Activated CD4-positive, alpha-beta memory T cell treated with anti-CD3 and anti-CD28 coated beads for 36 hours (primary cell): ENCODE results near the gene MEGF11. TPM values are rescaled to one million over a fixed set of nuclear protein-coding genes. Genes with fewer than 3 reads are reported as not detected.

Source experiments
- CTCF ChIA-PET: fragments of 350-600 bp; sonication (Branson Sonifier 250); formaldehyde crosslinking; loops from one replicate; lab custom pipeline; 2021; ENCODE audit warnings: antibody characterized with exemption, inconsistent platforms; lab: Charles Lee
- POLR2A ChIA-PET: fragments of 350-600 bp; sonication (Branson Sonifier 250); formaldehyde crosslinking; loops from one replicate; lab custom pipeline; 2021; ENCODE audit warnings: antibody characterized with exemption; lab: Charles Lee
- DNase-seq: peaks from one replicate; pipeline ENCODE4 v3.0.0-alpha.2; 2020
- H3K27ac Mint-ChIP-seq: one replicate; pipeline ENCODE4 v1.8.0; 2021; ENCODE audit warnings: mixed read lengths
- H3K27me3 Mint-ChIP-seq: one replicate; pipeline ENCODE4 v1.8.0; 2021; ENCODE audit warnings: mixed read lengths
- H3K36me3 Mint-ChIP-seq: one replicate; pipeline ENCODE4 v1.8.0; 2021; ENCODE audit warnings: mixed read lengths
- H3K4me1 Mint-ChIP-seq: one replicate; pipeline ENCODE4 v1.8.0; 2021; ENCODE audit warnings: low read depth, mixed read lengths
- H3K4me3 Mint-ChIP-seq: one replicate; pipeline ENCODE4 v1.8.0; 2021; ENCODE audit warnings: mild to moderate bottlenecking, mixed read lengths
- H3K9me3 Mint-ChIP-seq: one replicate; pipeline ENCODE4 v1.8.0; 2021; ENCODE audit warnings: mixed read lengths
- intact Hi-C: fragments of 100-400 bp; cut with micrococcal nuclease; formaldehyde crosslinking; loops from one replicate; pipeline ENCODE4 v1.15.1; 2023
- total RNA-seq, 2 experiments: library from RNA; stranded (reverse); gene quantifications; one replicate each; pipeline ENCODE4 v1.2.3, GENCODE V29; 2021

Gene MEGF11
- total RNA-seq, 2 experiments from 2014 or later, result not detected

DNA sequence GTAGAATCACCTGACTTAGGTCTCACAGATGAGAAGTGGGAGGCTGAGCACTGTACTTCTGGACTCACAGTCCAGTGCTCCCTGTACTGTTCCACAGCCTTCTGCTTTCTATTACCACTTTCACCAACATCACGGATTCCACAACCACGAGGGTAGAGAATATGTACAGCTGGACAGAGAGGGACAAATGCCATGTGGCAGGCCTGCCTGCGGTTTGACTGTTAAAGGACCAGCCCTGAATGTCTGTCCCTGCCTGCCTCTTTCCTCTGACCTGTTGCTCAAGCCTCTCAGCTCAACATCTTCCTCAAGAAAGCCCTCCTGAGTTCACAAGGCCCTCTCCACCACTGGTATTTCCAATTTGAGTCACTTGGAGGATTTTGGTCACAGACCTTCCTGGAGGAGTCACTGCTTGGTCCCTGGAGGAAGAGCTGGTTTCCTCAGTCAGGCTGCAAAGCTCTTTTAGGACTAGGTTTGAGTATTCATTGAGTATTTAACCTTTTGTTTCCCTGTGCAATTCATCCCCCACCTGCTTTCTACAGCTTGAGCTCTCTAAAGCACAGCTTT is 335.1 kb downstream of the MEGF11 start:
- Mint-ChIP-seq H3K27me3 (no peaks in the 10 kb centered on the region), H3K4me1 (peaks cover 32% of the 10 kb centered on the region), H3K27ac (peak overlapping the region; percentile 16), H3K4me3 (no peak overlapping the region), H3K9me3 (no peaks in the 10 kb centered on the region), H3K36me3 (no peaks in the 10 kb centered on the region)
- CTCF ChIA-PET, result interaction anchor here (0.6 to 0.7 kb wide), 2 partner anchors 60 to 62 kb away, joined by 3 read pairs; no protein-coding TSS in a partner anchor
- peak; percentile 27 for DNase-seq
- POLR2A ChIA-PET, result no interaction called here
- intact Hi-C loops, result no loop called here

DNA sequence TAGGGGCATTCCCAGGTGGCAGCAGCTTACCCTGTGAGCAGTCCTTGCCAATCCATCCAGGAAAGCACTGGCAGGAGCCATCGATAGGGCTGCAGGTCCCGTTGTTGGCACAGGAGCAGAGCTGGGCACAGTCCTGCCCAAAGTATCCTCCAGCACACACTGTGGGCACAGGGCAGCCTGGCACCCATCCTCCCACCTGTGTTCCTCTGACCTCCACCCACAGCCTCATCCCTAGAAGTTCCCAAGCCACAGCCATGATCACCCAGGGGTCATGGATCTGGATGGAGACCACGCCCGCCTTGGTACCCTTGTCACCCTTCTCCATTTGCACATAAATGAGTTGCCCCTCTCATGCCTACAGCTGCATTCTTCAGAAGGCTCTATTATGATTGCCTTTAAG is 335.6 kb downstream of the MEGF11 start:
- CTCF ChIA-PET, result interaction anchor here (0.7 kb wide), 1 partner anchor 61 kb away, joined by 3 read pairs; no protein-coding TSS in a partner anchor
- Mint-ChIP-seq H3K9me3 (no peaks in the 10 kb centered on the region), H3K27ac (no peak overlapping the region), H3K4me1 (peaks cover 32% of the 10 kb centered on the region), H3K4me3 (no peak overlapping the region), H3K27me3 (no peaks in the 10 kb centered on the region), H3K36me3 (no peaks in the 10 kb centered on the region)
- POLR2A ChIA-PET, result no interaction called here
- intact Hi-C loops, result loop anchor here (1.0 to 2.0 kb wide), 3 partner anchors 29 to 56 kb away; no protein-coding TSS in a partner anchor
- DNase-seq, result no peak

DNA sequence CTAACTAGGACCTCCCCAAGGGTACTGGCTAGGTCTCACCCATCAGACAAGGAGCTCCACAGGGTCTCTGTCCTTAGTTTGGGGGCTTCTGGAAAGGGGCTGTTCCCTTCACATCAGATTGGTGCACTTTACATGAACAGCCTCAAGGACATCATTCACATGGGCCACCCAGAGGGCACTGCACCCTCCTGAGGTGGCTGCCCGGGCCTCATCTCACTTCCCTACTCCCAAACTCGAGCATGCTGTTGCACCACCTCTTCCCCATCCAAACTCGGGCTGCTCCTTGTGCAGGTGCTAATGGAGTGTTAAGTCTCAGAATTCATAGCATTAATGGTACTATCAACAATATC is 336.2 kb downstream of the MEGF11 start:
- ChIA-PET POLR2A (interaction anchor here (1.0 kb wide), 1 partner anchor 47 kb away, joined by 3 read pairs; no protein-coding TSS in a partner anchor), CTCF (interaction anchor here (1.1 kb wide), 1 partner anchor 61 kb away, joined by 3 read pairs; no protein-coding TSS in a partner anchor)
- H3K27ac Mint-ChIP-seq, result no peak overlapping the region
- no peak overlapping the region for H3K4me3 Mint-ChIP-seq
- intact Hi-C loops, result loop anchor here (1.0 to 2.0 kb wide), 3 partner anchors 28 to 55 kb away; no protein-coding TSS in a partner anchor
- no peaks in the 10 kb centered on the region for H3K36me3 Mint-ChIP-seq
- peaks cover 32% of the 10 kb centered on the region for H3K4me1 Mint-ChIP-seq
- no peaks in the 10 kb centered on the region for H3K27me3 Mint-ChIP-seq
- no peak for DNase-seq
- H3K9me3 Mint-ChIP-seq, result no peaks in the 10 kb centered on the region

DNA sequence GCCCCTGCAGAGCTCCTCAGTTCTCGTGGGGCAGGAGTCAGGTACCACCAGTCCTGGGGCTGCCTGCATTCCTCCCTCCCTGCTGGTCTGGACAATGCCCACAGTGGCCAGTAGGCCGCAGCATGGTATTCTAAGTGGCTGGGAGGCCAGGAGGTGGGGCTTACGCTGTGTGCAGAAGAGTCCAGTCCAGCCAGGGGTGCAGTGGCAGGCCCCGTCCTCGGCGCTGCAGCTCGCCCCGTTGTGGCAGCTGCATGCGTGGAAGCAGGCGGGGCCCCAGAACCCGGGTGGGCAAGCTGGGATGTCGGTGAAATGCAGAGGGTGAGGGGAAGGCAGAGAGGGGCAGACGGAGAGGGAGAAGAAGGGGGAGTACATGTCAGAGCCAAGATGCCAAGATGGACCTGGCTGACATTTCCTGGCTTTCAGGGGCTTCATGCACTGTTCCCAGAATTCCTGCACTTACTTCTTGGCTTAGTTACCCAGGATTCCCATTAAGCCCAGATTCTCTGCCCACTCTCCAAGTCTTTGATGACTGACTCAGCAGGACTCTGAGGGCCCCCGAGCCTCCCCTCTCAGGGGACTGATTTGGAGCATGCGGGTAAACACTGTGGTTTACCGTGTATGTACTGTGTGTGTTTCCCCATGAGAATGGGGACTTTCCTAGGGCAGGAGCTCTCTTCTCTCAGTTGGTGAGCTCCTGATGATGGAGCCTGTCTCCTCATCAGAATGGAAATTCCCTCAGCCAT is 336.7 kb downstream of the MEGF11 start:
- peak; percentile 72 for DNase-seq
- no peaks in the 10 kb centered on the region for H3K36me3 Mint-ChIP-seq
- H3K27ac Mint-ChIP-seq, result peak overlapping the region; percentile 21
- H3K4me1 Mint-ChIP-seq, result peaks cover 32% of the 10 kb centered on the region
- POLR2A ChIA-PET, result interaction anchor here (1.0 kb wide), 1 partner anchor 46 kb away, joined by 3 read pairs; no protein-coding TSS in a partner anchor
- intact Hi-C loops, result loop anchor here (1.0 to 2.0 kb wide), 3 partner anchors 28 to 55 kb away; no protein-coding TSS in a partner anchor
- CTCF ChIA-PET, result interaction anchor here (1.1 kb wide), 1 partner anchor 62 kb away, joined by 3 read pairs; no protein-coding TSS in a partner anchor
- no peaks in the 10 kb centered on the region for H3K27me3 Mint-ChIP-seq
- H3K9me3 Mint-ChIP-seq, result no peaks in the 10 kb centered on the region
- no peak overlapping the region for H3K4me3 Mint-ChIP-seq

DNA sequence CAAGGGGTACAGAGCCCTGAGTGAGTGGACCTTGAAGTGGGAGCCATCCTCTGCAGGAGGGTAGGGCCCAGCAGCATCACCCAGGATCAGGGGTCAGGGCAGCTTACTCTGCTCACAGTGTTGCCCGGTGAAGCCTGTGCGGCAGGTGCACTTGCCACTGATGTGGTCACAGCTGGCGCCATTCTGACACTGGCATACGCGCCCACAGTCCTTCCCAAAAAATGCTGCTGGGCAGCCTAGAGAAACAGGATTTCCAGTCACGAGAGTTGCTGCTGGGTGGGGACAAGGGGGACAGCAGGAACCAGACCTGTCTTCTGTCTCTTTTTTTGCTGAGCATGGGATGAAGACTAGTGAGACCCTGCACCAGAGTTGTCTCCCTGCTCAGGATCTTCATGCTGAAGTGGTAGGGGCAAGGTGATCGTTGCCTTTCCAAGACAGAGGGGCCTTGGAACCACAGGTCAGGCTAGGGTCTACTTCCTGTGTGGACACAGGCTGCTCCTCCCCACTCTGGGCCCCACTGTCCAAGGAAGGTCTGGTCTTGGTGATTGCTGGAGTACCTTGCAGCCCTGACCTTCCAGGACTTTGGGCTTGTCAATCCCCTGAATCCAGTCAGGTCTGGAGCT is 337.4 kb downstream of the MEGF11 start:
- Mint-ChIP-seq H3K4me1 (peaks cover 32% of the 10 kb centered on the region), H3K9me3 (no peaks in the 10 kb centered on the region), H3K27me3 (no peaks in the 10 kb centered on the region), H3K4me3 (no peak overlapping the region), H3K27ac (no peak overlapping the region), H3K36me3 (no peaks in the 10 kb centered on the region)
- CTCF ChIA-PET, result no interaction called here
- POLR2A ChIA-PET, result no interaction called here
- intact Hi-C loops, result loop anchor here (2.0 kb wide), 1 partner anchor 45 kb away; no protein-coding TSS in a partner anchor
- no peak for DNase-seq

DNA sequence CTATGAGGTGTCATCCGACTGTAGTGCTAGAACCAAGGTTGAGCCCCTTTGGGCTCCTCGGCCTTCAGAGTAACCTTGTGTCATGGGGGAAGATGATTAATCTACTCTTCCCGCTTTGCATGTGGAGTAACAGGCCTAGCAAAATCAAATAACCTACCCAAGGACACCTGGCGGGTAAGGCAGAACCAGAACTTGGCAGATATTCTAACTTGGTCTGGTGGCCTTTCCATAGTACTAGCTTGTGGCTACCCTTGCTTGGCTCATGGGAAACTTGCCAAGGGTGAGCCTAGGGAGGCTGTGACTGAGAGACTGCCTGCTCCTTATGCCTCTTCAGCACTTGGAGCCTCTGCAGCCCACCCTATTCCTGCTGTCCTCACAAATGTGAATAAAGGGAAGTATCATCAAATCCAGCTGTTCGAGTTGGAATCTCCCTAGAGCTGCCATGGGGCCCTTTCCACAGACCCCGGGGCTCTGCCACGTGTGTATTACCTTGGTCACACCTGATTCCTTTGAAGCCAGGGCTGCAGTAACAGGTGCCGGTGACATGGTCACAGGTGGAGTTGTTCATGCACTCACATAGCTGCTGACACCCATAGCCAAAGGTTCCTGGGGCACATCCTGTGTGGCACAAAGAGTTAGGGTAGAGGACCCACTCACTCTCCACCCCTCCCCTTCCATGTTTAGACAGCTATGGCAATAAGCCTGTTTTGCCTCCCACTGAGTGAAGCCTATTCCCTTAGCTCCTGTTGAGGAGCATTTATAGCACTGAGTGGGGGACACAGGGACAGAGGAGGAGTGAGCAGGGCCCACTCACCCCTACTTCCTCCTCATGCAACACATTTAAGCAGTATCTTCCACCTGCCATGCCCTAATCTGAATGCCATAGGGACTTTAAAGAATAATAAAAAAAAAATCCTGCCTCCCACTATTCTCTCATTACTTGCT is 338.3 kb downstream of the MEGF11 start:
- H3K9me3 Mint-ChIP-seq, result no peaks in the 10 kb centered on the region
- H3K4me3 Mint-ChIP-seq, result no peak overlapping the region
- intact Hi-C loops, result no loop called here
- no peak for DNase-seq
- peaks cover 32% of the 10 kb centered on the region for H3K4me1 Mint-ChIP-seq
- ChIA-PET POLR2A (no interaction called here), CTCF (no interaction called here)
- no peaks in the 10 kb centered on the region for H3K36me3 Mint-ChIP-seq
- H3K27me3 Mint-ChIP-seq, result no peaks in the 10 kb centered on the region
- no peak overlapping the region for H3K27ac Mint-ChIP-seq

DNA sequence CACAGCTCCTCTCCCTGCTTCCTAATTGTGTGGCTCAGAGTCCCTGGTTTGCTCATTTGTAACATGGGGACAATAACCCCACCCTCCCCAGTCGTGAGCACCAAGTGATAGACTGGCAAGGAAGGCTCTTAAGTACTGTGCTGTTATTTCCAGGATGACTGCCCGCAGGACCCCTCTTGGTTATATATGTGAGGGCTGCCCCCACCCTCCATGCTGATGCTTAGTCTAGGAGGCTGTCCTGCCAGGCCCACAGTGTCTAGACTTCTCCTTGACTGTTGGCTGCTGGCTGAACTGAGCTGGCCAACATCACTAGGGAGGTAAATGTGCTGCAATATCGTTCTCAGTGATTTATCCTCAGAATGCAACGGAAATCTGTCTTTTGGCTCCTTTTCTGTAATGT is 339.2 kb downstream of the MEGF11 start:
- Mint-ChIP-seq H3K27me3 (no peaks in the 10 kb centered on the region), H3K27ac (no peak overlapping the region), H3K4me3 (no peak overlapping the region), H3K4me1 (peaks cover 32% of the 10 kb centered on the region), H3K36me3 (no peaks in the 10 kb centered on the region), H3K9me3 (no peaks in the 10 kb centered on the region)
- POLR2A ChIA-PET, result no interaction called here
- CTCF ChIA-PET, result interaction anchor here (1.4 kb wide), 1 partner anchor 33 kb away, joined by 3 read pairs; no protein-coding TSS in a partner anchor
- no peak for DNase-seq
- intact Hi-C loops, result no loop called here

DNA sequence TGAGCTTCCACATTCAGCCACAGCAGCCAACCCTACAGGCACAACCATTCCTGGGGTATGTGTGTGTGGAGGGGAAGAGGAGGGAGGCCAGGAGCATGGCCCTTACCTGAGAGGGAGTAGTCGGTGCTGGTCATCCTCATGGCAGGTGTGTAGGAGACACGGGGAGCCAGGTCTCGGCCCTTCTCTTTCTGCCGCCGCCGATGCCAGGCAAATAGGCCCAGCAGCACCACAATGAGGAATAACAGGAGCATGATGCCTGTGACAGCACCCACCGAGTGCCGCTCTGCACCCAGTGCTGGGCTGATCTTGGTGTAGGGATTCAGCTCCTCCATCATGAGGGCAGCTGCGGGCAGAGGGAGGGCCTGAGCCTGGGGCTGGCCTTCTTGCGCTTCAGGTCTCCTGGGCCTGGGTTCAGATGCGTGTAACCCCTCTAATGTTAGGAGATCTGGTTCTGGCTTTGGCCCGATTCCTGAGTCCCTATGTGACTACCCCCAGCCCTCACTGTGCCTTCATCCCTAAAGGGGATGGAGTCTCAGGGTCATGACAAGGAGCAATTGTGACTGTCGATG is 339.8 kb downstream of the MEGF11 start:
- Mint-ChIP-seq H3K9me3 (no peaks in the 10 kb centered on the region), H3K36me3 (no peaks in the 10 kb centered on the region), H3K4me1 (peaks cover 28% of the 10 kb centered on the region), H3K27ac (no peak overlapping the region), H3K27me3 (no peaks in the 10 kb centered on the region), H3K4me3 (no peak overlapping the region)
- intact Hi-C loops, result no loop called here
- DNase-seq, result no peak
- ChIA-PET POLR2A (no interaction called here), CTCF (interaction anchor here (1.4 kb wide), 1 partner anchor 34 kb away, joined by 3 read pairs; no protein-coding TSS in a partner anchor)

DNA sequence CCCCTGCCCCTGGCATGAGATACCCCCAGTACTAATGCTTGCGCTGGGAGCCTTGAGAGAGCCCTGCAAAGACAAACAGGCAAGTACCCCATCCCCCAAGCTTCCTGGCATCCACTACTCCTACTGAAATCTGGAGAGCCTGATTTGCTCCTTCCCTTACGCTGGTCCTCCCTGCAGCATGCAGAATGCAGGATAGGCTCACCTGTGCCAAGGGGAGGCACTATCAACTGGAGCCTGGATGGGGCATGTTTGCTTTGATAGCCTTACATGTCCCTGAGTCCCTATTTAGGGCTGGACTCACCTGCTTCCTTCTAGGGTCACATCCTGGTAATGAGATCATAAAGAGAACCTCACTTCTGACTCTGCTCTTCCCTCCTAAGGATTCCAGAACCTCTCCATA is 341.3 kb downstream of the MEGF11 start:
- Mint-ChIP-seq H3K27me3 (no peaks in the 10 kb centered on the region), H3K4me1 (peaks cover 13% of the 10 kb centered on the region), H3K36me3 (no peaks in the 10 kb centered on the region), H3K9me3 (no peaks in the 10 kb centered on the region), H3K27ac (no peak overlapping the region), H3K4me3 (no peak overlapping the region)
- ChIA-PET CTCF (no interaction called here), POLR2A (no interaction called here)
- DNase-seq, result no peak
- intact Hi-C loops, result no loop called here

DNA sequence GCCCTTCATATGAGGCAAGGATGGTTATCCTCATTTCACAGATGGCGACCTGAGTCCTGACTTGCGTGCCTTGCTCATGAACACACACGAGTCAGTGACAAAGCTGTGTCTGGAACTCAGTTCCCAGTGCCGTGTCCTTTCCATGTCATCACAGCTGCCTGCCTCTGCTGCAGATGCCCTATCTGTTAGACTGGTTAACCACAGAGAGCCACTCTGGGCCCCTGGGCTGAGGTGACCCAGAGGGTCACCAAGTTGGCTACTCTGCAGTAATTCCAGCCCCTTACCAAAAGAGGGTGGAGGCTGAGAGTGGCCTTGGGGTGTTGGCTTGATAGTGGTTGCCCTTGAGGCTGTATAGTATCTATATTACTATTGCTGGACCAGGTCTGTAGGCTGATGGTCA is 343.2 kb downstream of the MEGF11 start:
- intact Hi-C loops, result no loop called here
- Mint-ChIP-seq H3K36me3 (peaks cover 4% of the 10 kb centered on the region), H3K4me1 (no peaks in the 10 kb centered on the region), H3K27me3 (no peaks in the 10 kb centered on the region), H3K4me3 (no peak overlapping the region), H3K27ac (no peak overlapping the region), H3K9me3 (no peaks in the 10 kb centered on the region)
- no peak for DNase-seq
- ChIA-PET CTCF (no interaction called here), POLR2A (no interaction called here)

DNA sequence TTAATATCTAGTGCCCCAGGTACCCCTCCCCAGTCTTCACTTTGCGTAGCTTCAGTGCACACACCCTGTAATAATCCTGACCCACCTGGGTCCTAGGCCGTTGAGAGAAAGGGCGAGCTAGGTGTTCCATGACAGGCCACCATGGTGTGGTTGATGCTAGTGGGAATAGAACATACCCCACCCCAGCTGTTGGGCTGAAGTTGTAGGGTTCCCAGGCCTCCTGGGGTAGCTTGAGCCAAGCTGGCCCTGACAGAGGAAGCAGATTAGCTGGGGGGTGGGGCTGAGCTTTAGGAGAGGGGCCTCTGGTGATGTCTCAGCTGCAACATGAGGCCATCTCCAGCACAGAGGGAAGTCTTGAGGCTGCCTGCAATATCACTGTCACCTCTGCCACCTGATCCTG is 343.7 kb downstream of the MEGF11 start:
- ChIA-PET CTCF (interaction anchor here (0.8 kb wide), 1 partner anchor 47 kb away, joined by 3 read pairs; no protein-coding TSS in a partner anchor), POLR2A (no interaction called here)
- peaks cover 6% of the 10 kb centered on the region for H3K36me3 Mint-ChIP-seq
- H3K9me3 Mint-ChIP-seq, result no peaks in the 10 kb centered on the region
- no peak overlapping the region for H3K4me3 Mint-ChIP-seq
- no peak overlapping the region for H3K27ac Mint-ChIP-seq
- H3K27me3 Mint-ChIP-seq, result no peaks in the 10 kb centered on the region
- H3K4me1 Mint-ChIP-seq, result no peaks in the 10 kb centered on the region
- DNase-seq, result no peak
- intact Hi-C loops, result no loop called here
